Parathyroid adenoma (tissue), 2 donors: ENCODE measurements around the gene PLAC9.

Experiments
- H2AFZ ChIP-seq: fragments of 300-600 bp; sonication (generic); one replicate; pipeline ENCODE4 v1.7.0; 2017; ENCODE audit warnings: antibody characterized with exemption, mild to moderate bottlenecking
- H3K27ac ChIP-seq: fragments of 300-600 bp; sonication (generic); one replicate; pipeline ENCODE4 v1.7.0; 2017
- H3K27me3 ChIP-seq: fragments of 300-600 bp; sonication (generic); one replicate; pipeline ENCODE4 v1.7.0; 2017; ENCODE audit warnings: low read length; ENCODE audit not compliant: control insufficient read depth, insufficient read depth
- H3K36me3 ChIP-seq: fragments of 300-600 bp; sonication (generic); one replicate; pipeline ENCODE4 v1.7.0; 2017; ENCODE audit warnings: low read length; ENCODE audit not compliant: control insufficient read depth, insufficient read depth
- H3K4me1 ChIP-seq: fragments of 300-600 bp; sonication (generic); one replicate; pipeline ENCODE4 v1.7.0; 2017; ENCODE audit warnings: control low read depth
- H3K4me2 ChIP-seq: fragments of 300-600 bp; sonication (generic); one replicate; pipeline ENCODE4 v1.7.0; 2017; ENCODE audit warnings: low read length
- H3K4me3 ChIP-seq: fragments of 300-600 bp; sonication (generic); one replicate; pipeline ENCODE4 v1.7.0; 2017; ENCODE audit warnings: low read depth, low read length
- H3K79me2 ChIP-seq: fragments of 300-600 bp; sonication (generic); one replicate; pipeline ENCODE4 v1.7.0; 2017; ENCODE audit warnings: control low read depth
- H3K9ac ChIP-seq: fragments of 300-600 bp; sonication (generic); one replicate; pipeline ENCODE4 v1.7.0; 2017; ENCODE audit warnings: mild to moderate bottlenecking
- H3K9me3 ChIP-seq: fragments of 300-600 bp; sonication (generic); one replicate; pipeline ENCODE4 v1.7.0; 2017; ENCODE audit warnings: low read length; ENCODE audit not compliant: control insufficient read depth
- TF ChIP-seq, protein P1 (sequence below): fragments of 300-600 bp; sonication (generic); IDR thresholded peaks from one replicate; pipeline ENCODE4 v1.7.0; 2017; ENCODE audit warnings: antibody characterized with exemption, mild to moderate bottlenecking
- donor health status: primary hyperparathyroidism.

PLAC9 gene

GRCh38 chr10:80187465-80188409 lies 55.2 kb downstream of the PLAC9 start:
- Histone ChIP-seq H3K9ac (no peak overlapping the region), H3K27ac (no peak overlapping the region), H3K27me3 (no peaks in the 10 kb centered on the region), H3K4me1 (no peaks in the 10 kb centered on the region), H2AFZ (no peak overlapping the region), H3K4me2 (no peak overlapping the region), H3K9me3 (no peaks in the 10 kb centered on the region), H3K79me2 (peaks cover 62% of the 10 kb centered on the region), H3K36me3 (no peaks in the 10 kb centered on the region), H3K4me3 (no peak overlapping the region)
- TF ChIP-seq, protein P1, sequence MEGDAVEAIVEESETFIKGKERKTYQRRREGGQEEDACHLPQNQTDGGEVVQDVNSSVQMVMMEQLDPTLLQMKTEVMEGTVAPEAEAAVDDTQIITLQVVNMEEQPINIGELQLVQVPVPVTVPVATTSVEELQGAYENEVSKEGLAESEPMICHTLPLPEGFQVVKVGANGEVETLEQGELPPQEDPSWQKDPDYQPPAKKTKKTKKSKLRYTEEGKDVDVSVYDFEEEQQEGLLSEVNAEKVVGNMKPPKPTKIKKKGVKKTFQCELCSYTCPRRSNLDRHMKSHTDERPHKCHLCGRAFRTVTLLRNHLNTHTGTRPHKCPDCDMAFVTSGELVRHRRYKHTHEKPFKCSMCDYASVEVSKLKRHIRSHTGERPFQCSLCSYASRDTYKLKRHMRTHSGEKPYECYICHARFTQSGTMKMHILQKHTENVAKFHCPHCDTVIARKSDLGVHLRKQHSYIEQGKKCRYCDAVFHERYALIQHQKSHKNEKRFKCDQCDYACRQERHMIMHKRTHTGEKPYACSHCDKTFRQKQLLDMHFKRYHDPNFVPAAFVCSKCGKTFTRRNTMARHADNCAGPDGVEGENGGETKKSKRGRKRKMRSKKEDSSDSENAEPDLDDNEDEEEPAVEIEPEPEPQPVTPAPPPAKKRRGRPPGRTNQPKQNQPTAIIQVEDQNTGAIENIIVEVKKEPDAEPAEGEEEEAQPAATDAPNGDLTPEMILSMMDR: no peak

- H3K36me3 ChIP-seq: no peaks in the 10 kb centered on the region
- no peak overlapping the region for H2AFZ ChIP-seq
- no peaks in the 10 kb centered on the region for H3K9me3 ChIP-seq
- no peaks in the 10 kb centered on the region for H3K4me1 ChIP-seq
- H3K27ac ChIP-seq: no peak overlapping the region
- TF ChIP-seq, protein P1: no peak
- no peaks in the 10 kb centered on the region for H3K27me3 ChIP-seq
- H3K4me3 ChIP-seq: no peak overlapping the region
- H3K79me2 ChIP-seq: peaks cover 55% of the 10 kb centered on the region
- no peak overlapping the region for H3K9ac ChIP-seq
- H3K4me2 ChIP-seq: no peak overlapping the region
Observed at GRCh38 chr10:80188713-80189112, 56.2 kb downstream of the PLAC9 start.

GRCh38 chr10:80191589-80192270 lies 59.2 kb downstream of the PLAC9 start:
- Histone ChIP-seq H3K4me1 (no peaks in the 10 kb centered on the region), H3K4me2 (no peak overlapping the region), H3K9ac (no peak overlapping the region), H3K4me3 (no peak overlapping the region), H3K79me2 (peaks cover 58% of the 10 kb centered on the region), H3K27ac (no peak overlapping the region), H3K36me3 (no peaks in the 10 kb centered on the region), H3K27me3 (no peaks in the 10 kb centered on the region), H3K9me3 (no peaks in the 10 kb centered on the region), H2AFZ (no peak overlapping the region)
- TF ChIP-seq, protein P1: no peak

DNA sequence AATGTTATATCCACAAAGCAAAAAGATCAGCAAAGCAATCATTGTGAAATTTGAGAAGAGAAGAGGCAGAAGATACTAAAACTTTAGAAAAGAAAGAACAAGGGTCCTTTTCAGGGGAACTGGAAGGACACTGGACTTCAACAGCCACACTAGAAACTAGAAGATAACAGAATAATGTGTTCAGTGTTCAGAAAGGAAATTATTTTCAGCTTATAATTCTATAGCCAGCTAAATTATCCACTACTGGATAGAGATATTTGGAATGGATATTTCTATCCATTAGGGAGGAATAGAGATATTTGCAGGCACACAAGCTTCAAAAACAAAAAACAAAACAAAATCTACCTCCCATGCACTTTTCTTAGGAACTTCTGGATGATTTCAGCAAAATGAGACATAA lies 60.0 kb downstream of the PLAC9 start:
- H3K4me3 ChIP-seq: no peak overlapping the region
- H3K79me2 ChIP-seq: peaks cover 61% of the 10 kb centered on the region
- no peaks in the 10 kb centered on the region for H3K4me1 ChIP-seq
- no peaks in the 10 kb centered on the region for H3K27me3 ChIP-seq
- no peaks in the 10 kb centered on the region for H3K9me3 ChIP-seq
- no peak overlapping the region for H3K9ac ChIP-seq
- no peak overlapping the region for H3K4me2 ChIP-seq
- no peaks in the 10 kb centered on the region for H3K36me3 ChIP-seq
- TF ChIP-seq, protein P1: no peak
- no peak overlapping the region for H2AFZ ChIP-seq
- no peak overlapping the region for H3K27ac ChIP-seq
